HG03066 (cell line): Measurements from ENCODE around the gene MGAT5.

ENCODE experiments used
- ATAC-seq: cut with Tn5 transposase; IDR thresholded peaks from one replicate; pipeline ENCODE4 v1.9.1; 2021; ENCODE audit warnings: low read depth; ENCODE audit not compliant: unreplicated experiment

MGAT5 gene

GRCh38 chr2:134386310-134386709 is 132.4 kb downstream of the MGAT5 start:
- ATAC-seq: no peak

GRCh38 chr2:134389381-134389780 is 135.5 kb downstream of the MGAT5 start:
- no peak for ATAC-seq

GRCh38 chr2:134391751-134392160 is 137.9 kb downstream of the MGAT5 start:
- peak; percentile 90 for ATAC-seq

GRCh38 chr2:134392442-134393074 is 138.7 kb downstream of the MGAT5 start:
- no peak for ATAC-seq

GRCh38 chr2:134393075-134393461 is 139.2 kb downstream of the MGAT5 start:
- ATAC-seq: no peak

- no peak for ATAC-seq
Observed at GRCh38 chr2:134395779-134396178, 141.9 kb downstream of the MGAT5 start.

- ATAC-seq: no peak
Observed at GRCh38 chr2:134396493-134396892, 142.6 kb downstream of the MGAT5 start.

GRCh38 chr2:134397146-134397896 is 143.4 kb downstream of the MGAT5 start:
- no peak for ATAC-seq

GRCh38 chr2:134398300-134398699 is 144.4 kb downstream of the MGAT5 start:
- no peak for ATAC-seq

GRCh38 chr2:134399096-134399495 is 145.2 kb downstream of the MGAT5 start:
- ATAC-seq: no peak

GRCh38 chr2:134401081-134401497 is 147.2 kb downstream of the MGAT5 start:
- no peak for ATAC-seq

GRCh38 chr2:134401789-134402188 is 147.9 kb downstream of the MGAT5 start:
- ATAC-seq: no peak

- no peak for ATAC-seq
Observed at GRCh38 chr2:134402410-134402809, 148.5 kb downstream of the MGAT5 start.

- ATAC-seq: no peak
Observed at GRCh38 chr2:134405611-134406081, 151.8 kb downstream of the MGAT5 start.

- ATAC-seq: no peak
Observed at GRCh38 chr2:134406311-134406710, 152.4 kb downstream of the MGAT5 start.

GRCh38 chr2:134406736-134407135 is 152.9 kb downstream of the MGAT5 start:
- no peak for ATAC-seq

GRCh38 chr2:134407154-134407890 is 153.4 kb downstream of the MGAT5 start:
- ATAC-seq: no peak

- no peak for ATAC-seq
Observed at GRCh38 chr2:134408386-134408785, 154.5 kb downstream of the MGAT5 start.

GRCh38 chr2:134408791-134409190 is 154.9 kb downstream of the MGAT5 start:
- ATAC-seq: no peak

- ATAC-seq: no peak
Observed at GRCh38 chr2:134410006-134410405, 156.1 kb downstream of the MGAT5 start.

- ATAC-seq: no peak
Observed at GRCh38 chr2:134410831-134411231, 157.0 kb downstream of the MGAT5 start.
